Naive thymus-derived CD4-positive, alpha-beta T cell (primary cell): ENCODE results near the gene GRIK2. TPM values are rescaled to one million over a fixed set of nuclear protein-coding genes. Genes with fewer than 3 reads are reported as not detected.

ENCODE experiments used
- ATAC-seq: fragments of 150-1000 bp; cut with Tn5 transposase; 2 replicates; pipeline ENCODE4 v1.10.0; 2021; ENCODE audit warnings: mild to moderate bottlenecking, moderate library complexity
- CTCF ChIA-PET: fragments of 350-600 bp; sonication (Branson Sonifier 250); formaldehyde crosslinking; loops from one replicate; lab custom pipeline; 2021; ENCODE audit warnings: antibody characterized with exemption; lab: Charles Lee
- POLR2A ChIA-PET: fragments of 350-600 bp; sonication (Branson Sonifier 250); formaldehyde crosslinking; loops from one replicate; lab custom pipeline; 2021; ENCODE audit warnings: antibody characterized with exemption, inconsistent platforms; lab: Charles Lee
- DNase-seq, 9 donors: peaks; one replicate each; pipeline versions ENCODE4 v3.0.0 to v3.0.0-alpha.2; 2020 to 2022; ENCODE audit warnings: mixed read lengths in 1 of 9
- H3K27ac ChIP-seq: one replicate; pipeline ENCODE4 v1.7.0; 2013; ENCODE audit warnings: mild to moderate bottlenecking, low read depth, low read length, moderate library complexity
- H3K27me3 ChIP-seq, 2 donors: one replicate each; pipeline ENCODE4 v1.7.0; 2013; ENCODE audit warnings: low read length in 2 of 2, mild to moderate bottlenecking in 2 of 2, moderate library complexity in 2 of 2; ENCODE audit not compliant: control insufficient read depth in 2 of 2, insufficient read depth in 2 of 2
- H3K36me3 ChIP-seq, 3 experiments: 1 replicate in 2 of 3; 2 replicates in 1 of 3; pipeline ENCODE4 v1.7.0; 2013; ENCODE audit warnings: low read length in 3 of 3, mild to moderate bottlenecking in 3 of 3, moderate library complexity in 1 of 3; ENCODE audit not compliant: insufficient read depth in 3 of 3, control insufficient read depth in 2 of 3
- H3K4me1 ChIP-seq, 2 donors: one replicate each; pipeline ENCODE4 v1.7.0; 2013; ENCODE audit warnings: low read length in 2 of 2, mild to moderate bottlenecking in 2 of 2, moderate library complexity in 1 of 2; ENCODE audit not compliant: control insufficient read depth in 2 of 2, insufficient read depth in 2 of 2
- H3K4me3 ChIP-seq: 2 replicates; pipeline ENCODE4 v1.7.0; 2013; ENCODE audit warnings: mild to moderate bottlenecking, low read length
- H3K9me3 ChIP-seq, 3 experiments: 1 replicate in 2 of 3; 2 replicates in 1 of 3; pipeline ENCODE4 v1.7.0; 2013; ENCODE audit warnings: low read length in 3 of 3; ENCODE audit not compliant: control insufficient read depth in 2 of 3
- H3K27ac Mint-ChIP-seq, 9 donors: one replicate each; pipeline ENCODE4 v1.8.0; 2020 to 2022; ENCODE audit warnings: mixed read lengths in 9 of 9, mild to moderate bottlenecking in 8 of 9, moderate library complexity in 5 of 9, inconsistent platforms in 2 of 9
- H3K27me3 Mint-ChIP-seq, 5 donors: one replicate each; pipeline ENCODE4 v1.8.0; 2021 to 2022; ENCODE audit warnings: mixed read lengths in 5 of 5, mild to moderate bottlenecking in 1 of 5
- H3K36me3 Mint-ChIP-seq, 5 donors: one replicate each; pipeline ENCODE4 v1.8.0; 2020 to 2022; ENCODE audit warnings: mixed read lengths in 5 of 5, mild to moderate bottlenecking in 3 of 5, inconsistent platforms in 1 of 5
- H3K4me1 Mint-ChIP-seq, 7 donors: one replicate each; pipeline ENCODE4 v1.8.0; 2020 to 2022; ENCODE audit warnings: mixed read lengths in 7 of 7, mild to moderate bottlenecking in 3 of 7, inconsistent platforms in 1 of 7
- H3K4me3 Mint-ChIP-seq, 10 donors: one replicate each; pipeline ENCODE4 v1.8.0; 2020 to 2022; ENCODE audit warnings: mild to moderate bottlenecking in 10 of 10, mixed read lengths in 10 of 10, moderate library complexity in 6 of 10, inconsistent platforms in 2 of 10
- H3K9me3 Mint-ChIP-seq, 11 donors: one replicate each; pipeline ENCODE4 v1.8.0; 2020 to 2022; ENCODE audit warnings: mixed read lengths in 11 of 11, mild to moderate bottlenecking in 4 of 11, inconsistent platforms in 1 of 11, moderate library complexity in 1 of 11
- intact Hi-C, 2 donors: fragments of 100-400 bp; cut with micrococcal nuclease; formaldehyde crosslinking; loops; one replicate each; pipeline ENCODE4 v1.15.1; 2023
- polyA plus RNA-seq, 2 donors: library from polyadenylated mRNA; unstranded; fragments of 300-500 nt; fragmentation: Illumina TruSeq; gene quantifications; one replicate each; pipeline ENCODE4 v1.2.3, GENCODE V29; 2021
- total RNA-seq, 6 experiments: library from RNA in 5 of 6; stranded (reverse) in 5 of 6; gene quantifications; 1 replicate in 5 of 6; 2 replicates in 1 of 6; pipeline ENCODE4 v1.2.3 and lab custom pipeline; 2021 to 2026

The GRIK2 gene
- total and polyA plus RNA-seq, 7 experiments from 2014 or later = 0.16 to 0.22 TPM; not detected in 5

- H3K4me1 Mint-ChIP-seq = no peaks in the 10 kb centered on the region
- ATAC-seq (no peak), DNase-seq (no peak)
- H3K9me3 Mint-ChIP-seq = peaks cover 0 to 6% (median 0%) of the 10 kb centered on the region in 11 donors
- no peaks in the 10 kb centered on the region for H3K36me3 ChIP-seq
- no peaks in the 10 kb centered on the region for H3K4me1 ChIP-seq
- no peaks in the 10 kb centered on the region for H3K36me3 Mint-ChIP-seq
- no peak overlapping the region for H3K27ac ChIP-seq
- intact Hi-C loops = no loop called here
- H3K27me3 ChIP-seq = no peaks in the 10 kb centered on the region
- no peak overlapping the region for H3K27ac Mint-ChIP-seq
- no peak overlapping the region for H3K4me3 Mint-ChIP-seq
- no peaks in the 10 kb centered on the region for H3K27me3 Mint-ChIP-seq
- no peaks in the 10 kb centered on the region for H3K9me3 ChIP-seq
- ChIA-PET POLR2A (no interaction called here), CTCF (no interaction called here)
- no peak overlapping the region for H3K4me3 ChIP-seq
Measured at GRCh38 chr6:101645770-101646169, 252.3 kb downstream of the GRIK2 start.

GRCh38 chr6:101650402-101651100, 257.0 kb downstream of the GRIK2 start:
- Mint-ChIP-seq H3K36me3 (no peaks in the 10 kb centered on the region), H3K9me3 (peaks cover 0 to 10% (median 4%) of the 10 kb centered on the region in 11 donors), H3K4me3 (no peak overlapping the region), H3K4me1 (no peaks in the 10 kb centered on the region), H3K27ac (no peak overlapping the region), H3K27me3 (no peaks in the 10 kb centered on the region)
- POLR2A ChIA-PET = no interaction called here
- Histone ChIP-seq H3K9me3 (no peaks in the 10 kb centered on the region), H3K4me3 (no peak overlapping the region), H3K27ac (no peak overlapping the region), H3K27me3 (no peaks in the 10 kb centered on the region), H3K4me1 (no peaks in the 10 kb centered on the region), H3K36me3 (no peaks in the 10 kb centered on the region)
- intact Hi-C loops = no loop called here
- ATAC-seq = no peak
- no peak for DNase-seq
- CTCF ChIA-PET = interaction anchor here (0.6 kb wide), 1 partner anchor 706 kb away, joined by 3 read pairs; no protein-coding TSS in a partner anchor

- H3K4me1 Mint-ChIP-seq = no peaks in the 10 kb centered on the region
- Histone ChIP-seq H3K4me3 (no peak overlapping the region), H3K36me3 (no peaks in the 10 kb centered on the region), H3K9me3 (no peaks in the 10 kb centered on the region), H3K4me1 (no peaks in the 10 kb centered on the region), H3K27ac (no peak overlapping the region), H3K27me3 (no peaks in the 10 kb centered on the region)
- H3K27me3 Mint-ChIP-seq = no peaks in the 10 kb centered on the region
- CTCF ChIA-PET = no interaction called here
- intact Hi-C loops = no loop called here
- H3K9me3 Mint-ChIP-seq = peaks cover 0 to 10% (median 4%) of the 10 kb centered on the region in 11 donors
- H3K4me3 Mint-ChIP-seq = no peak overlapping the region
- no peak overlapping the region for H3K27ac Mint-ChIP-seq
- no peak for DNase-seq
- ATAC-seq = no peak
- POLR2A ChIA-PET = no interaction called here
- H3K36me3 Mint-ChIP-seq = no peaks in the 10 kb centered on the region
Measured at GRCh38 chr6:101652079-101652478, 258.6 kb downstream of the GRIK2 start.

- POLR2A ChIA-PET = no interaction called here
- no peak overlapping the region for H3K4me3 ChIP-seq
- intact Hi-C loops = no loop called here
Measured at GRCh38 chr6:101655109-101655508, 261.6 kb downstream of the GRIK2 start.

GRCh38 chr6:101662111-101662897, 268.8 kb downstream of the GRIK2 start:
- CTCF ChIA-PET = no interaction called here
- Histone ChIP-seq H3K36me3 (no peaks in the 10 kb centered on the region), H3K4me1 (no peaks in the 10 kb centered on the region), H3K9me3 (no peaks in the 10 kb centered on the region), H3K4me3 (no peak overlapping the region), H3K27ac (no peak overlapping the region), H3K27me3 (no peaks in the 10 kb centered on the region)
- Mint-ChIP-seq H3K27ac (no peak overlapping the region), H3K9me3 (peaks cover 0 to 23% (median 10%) of the 10 kb centered on the region in 11 donors), H3K4me3 (no peak overlapping the region), H3K36me3 (peaks cover 0 to 4% (median 0%) of the 10 kb centered on the region in 5 donors), H3K4me1 (no peaks in the 10 kb centered on the region), H3K27me3 (no peaks in the 10 kb centered on the region)
- DNase-seq (no peak), ATAC-seq (no peak)
- intact Hi-C loops = no loop called here
- POLR2A ChIA-PET = no interaction called here

More at GRCh38 chr6:101655109-101655508, 261.6 kb downstream of the GRIK2 start:
- no peak overlapping the region for H3K4me3 Mint-ChIP-seq
- no peaks in the 10 kb centered on the region for H3K27me3 Mint-ChIP-seq
- H3K36me3 Mint-ChIP-seq = no peaks in the 10 kb centered on the region
- H3K27ac ChIP-seq = no peak overlapping the region
- DNase-seq (no peak), ATAC-seq (no peak)
- no peaks in the 10 kb centered on the region for H3K4me1 Mint-ChIP-seq
- H3K36me3 ChIP-seq = no peaks in the 10 kb centered on the region
- peaks cover 0 to 18% (median 4%) of the 10 kb centered on the region in 11 donors for H3K9me3 Mint-ChIP-seq
- no peaks in the 10 kb centered on the region for H3K27me3 ChIP-seq
- no peaks in the 10 kb centered on the region for H3K9me3 ChIP-seq
- no peaks in the 10 kb centered on the region for H3K4me1 ChIP-seq
- no peak overlapping the region for H3K27ac Mint-ChIP-seq
- CTCF ChIA-PET = no interaction called here

- Histone ChIP-seq H3K9me3 (no peaks in the 10 kb centered on the region), H3K36me3 (no peaks in the 10 kb centered on the region), H3K27ac (no peak overlapping the region), H3K4me3 (no peak overlapping the region), H3K27me3 (no peaks in the 10 kb centered on the region), H3K4me1 (no peaks in the 10 kb centered on the region)
- ChIA-PET POLR2A (no interaction called here), CTCF (no interaction called here)
- Mint-ChIP-seq H3K4me3 (no peak overlapping the region), H3K36me3 (peaks cover 0 to 4% (median 0%) of the 10 kb centered on the region in 5 donors), H3K4me1 (no peaks in the 10 kb centered on the region), H3K9me3 (peaks cover 0 to 24% (median 10%) of the 10 kb centered on the region in 11 donors), H3K27me3 (no peaks in the 10 kb centered on the region), H3K27ac (no peak overlapping the region)
- ATAC-seq (no peak), DNase-seq (no peak)
- intact Hi-C loops = no loop called here
Measured at GRCh38 chr6:101663100-101663499, 269.6 kb downstream of the GRIK2 start.
